Sigmoid colon (tissue), 7 donors: ENCODE measurements around the gene MYLK. TPM values are rescaled to one million over a fixed set of nuclear protein-coding genes. Genes with fewer than 3 reads are reported as not detected.

Source experiments
- DNase-seq: peaks from one replicate; pipeline ENCODE4 v3.0.0-alpha.2; 2019
- H3K27ac ChIP-seq, 4 donors: fragments of 200-600 bp; sonication (generic); one replicate each; pipeline ENCODE4 v1.5.1; 2016 to 2019; ENCODE audit warnings: mild to moderate bottlenecking in 1 of 4
- H3K27me3 ChIP-seq, 3 donors: fragments of 200-600 bp; sonication (generic); one replicate each; pipeline ENCODE4 v1.5.1; 2019; ENCODE audit warnings: mild to moderate bottlenecking in 1 of 3
- H3K36me3 ChIP-seq, 4 donors: fragments of 200-600 bp; sonication (generic); one replicate each; pipeline ENCODE4 v1.5.1; 2016 to 2019
- H3K4me1 ChIP-seq, 4 donors: fragments of 200-600 bp; sonication (generic); one replicate each; pipeline ENCODE4 v1.5.1; 2017 to 2019
- H3K4me3 ChIP-seq, 4 donors: fragments of 200-600 bp; sonication (generic); one replicate each; pipeline ENCODE4 v1.5.1; 2017 to 2019; ENCODE audit warnings: mild to moderate bottlenecking in 2 of 4, moderate library complexity in 1 of 4
- H3K9me3 ChIP-seq, 4 donors: fragments of 200-600 bp in 3 of 4; sonication (generic) in 3 of 4; one replicate each; pipeline versions ENCODE4 v1.5.1 to v1.6.1; 2013 to 2019
- CTCF ChIP-seq, 4 experiments: fragments of 450-650 bp in 3 of 4; fragments of 200-600 bp in 1 of 4; IDR thresholded peaks; one replicate each; pipeline ENCODE4 v1.5.1; 2016 to 2019; ENCODE audit warnings: antibody characterized with exemption in 4 of 4, mild to moderate bottlenecking in 3 of 4, moderate library complexity in 2 of 4
- EP300 ChIP-seq, 4 donors: sonication (generic); formaldehyde crosslinking; IDR thresholded peaks; one replicate each; pipeline ENCODE4 v1.6.1; 2017; ENCODE audit warnings: antibody characterized with exemption in 4 of 4
- POLR2A ChIP-seq, 2 donors: fragments of 450-650 bp; IDR thresholded peaks; one replicate each; pipeline ENCODE4 v1.6.1; 2016; ENCODE audit warnings: antibody characterized with exemption in 2 of 2, mild to moderate bottlenecking in 2 of 2, moderate library complexity in 2 of 2
- POLR2AphosphoS5 ChIP-seq, 4 donors: sonication (generic); formaldehyde crosslinking; IDR thresholded peaks; one replicate each; pipeline ENCODE4 v1.6.1; 2017; ENCODE audit warnings: antibody characterized with exemption in 4 of 4
- WGBS, 2 donors: extraction: QIAGEN DNeasy Blood & Tissue Kit; methylation state at CpG; one replicate each; pipeline ENCODE4 v1.1.7; 2013; 5-methylcytosine and 5-hydroxymethylcytosine counted together
- intact Hi-C: fragments of 100-400 bp; cut with DNase I; formaldehyde crosslinking; loops from one replicate; pipeline ENCODE4 v1.15.1; 2023
- polyA plus RNA-seq, 3 donors: library from polyadenylated mRNA; stranded (reverse); fragments of 200-250 nt; gene quantifications; one replicate each; pipeline ENCODE4 v1.2.3, GENCODE V29; 2013
- total RNA-seq, 4 donors: library from RNA; depleted of rRNA; stranded (reverse); fragments of >200 nt; gene quantifications; one replicate each; pipeline ENCODE4 v1.1.0, GENCODE V29; 2016
- donor health status: healthy with polysubstance abuse.
- donor health status: Bipolar disorder and iron deficiency.
- donor health status: healthy.

Gene MYLK
- total and polyA plus RNA-seq, 7 donors, result 21.5 to 2,153 (median 1,169) TPM

- no peak for TF ChIP-seq EP300 (IDR thresholded peaks at IDR 0.05)
- TF ChIP-seq CTCF (IDR thresholded peaks at IDR 0.05), result no peak
- no peak for TF ChIP-seq POLR2AphosphoS5 (IDR thresholded peaks at IDR 0.05)
- TF ChIP-seq POLR2A (IDR thresholded peaks at IDR 0.05), result no peak
- intact Hi-C loops, result no loop called here
- Histone ChIP-seq H3K27me3 (no peaks in the 10 kb centered on the region), H3K36me3 (peaks cover 20 to 79% (median 40%) of the 10 kb centered on the region in 4 donors), H3K4me3 (no peak overlapping the region), H3K27ac (peak overlapping the region; percentile 90 to 98 (median 93)), H3K9me3 (no peaks in the 10 kb centered on the region), H3K4me1 (peaks cover 0 to 60% (median 37%) of the 10 kb centered on the region in 4 donors)
- DNase-seq, result no peak
- WGBS, 2 donors, result 93 to 95% methylated on average over 2 of the region's 2 CpGs
Observed at GRCh38 chr3:123622766-123623165, 261.4 kb downstream of the MYLK start.

GRCh38 chr3:123621850-123622189 lies 262.3 kb downstream of the MYLK start:
- no peak for DNase-seq
- intact Hi-C loops, result no loop called here
- H3K36me3 ChIP-seq, result peaks cover 22 to 79% (median 38%) of the 10 kb centered on the region in 4 donors
- 90 to 91% methylated on average over 7 of the region's 7 CpGs for WGBS, 2 donors
- TF ChIP-seq POLR2AphosphoS5 (IDR thresholded peaks at IDR 0.05) (peak in 1 of 4 donors; percentile 2), EP300 (IDR thresholded peaks at IDR 0.05) (no peak), POLR2A (IDR thresholded peaks at IDR 0.05) (no peak), CTCF (IDR thresholded peaks at IDR 0.05) (no peak)
- H3K9me3 ChIP-seq, result no peaks in the 10 kb centered on the region
- peak overlapping the region; percentile 90 to 98 (median 93) for H3K27ac ChIP-seq
- H3K4me1 ChIP-seq, result peaks cover 0 to 66% (median 39%) of the 10 kb centered on the region in 4 donors
- H3K4me3 ChIP-seq, result no peak overlapping the region
- no peaks in the 10 kb centered on the region for H3K27me3 ChIP-seq

- peak overlapping the region; percentile 90 to 98 (median 93) for H3K27ac ChIP-seq
Observed at GRCh38 chr3:123621186-123621849, 262.8 kb downstream of the MYLK start.

GRCh38 chr3:123620343-123620742 lies 263.8 kb downstream of the MYLK start:
- Histone ChIP-seq H3K27me3 (no peaks in the 10 kb centered on the region), H3K9me3 (no peaks in the 10 kb centered on the region), H3K36me3 (peaks cover 15 to 77% (median 29%) of the 10 kb centered on the region in 4 donors), H3K4me3 (peak overlapping the region; percentile 51 to 66 (median 60)), H3K4me1 (peaks cover 0 to 76% (median 45%) of the 10 kb centered on the region in 4 donors), H3K27ac (peak overlapping the region; percentile 90 to 98 (median 93))
- peak; percentile 92 for DNase-seq
- TF ChIP-seq POLR2A (IDR thresholded peaks at IDR 0.05), result peak; percentile 94 to 99
- TF ChIP-seq CTCF (IDR thresholded peaks at IDR 0.05), result no peak
- TF ChIP-seq EP300 (IDR thresholded peaks at IDR 0.05), result peak; percentile 66 to 97 (median 88)
- TF ChIP-seq POLR2AphosphoS5 (IDR thresholded peaks at IDR 0.05), result peak; percentile 99
- intact Hi-C loops, result no loop called here
- WGBS, 2 donors, result 76 to 79% methylated on average over 8 of the region's 8 CpGs

More at GRCh38 chr3:123621186-123621849, 262.8 kb downstream of the MYLK start:
- no peak for TF ChIP-seq POLR2AphosphoS5 (IDR thresholded peaks at IDR 0.05)
- no peak for TF ChIP-seq CTCF (IDR thresholded peaks at IDR 0.05)
- TF ChIP-seq POLR2A (IDR thresholded peaks at IDR 0.05), result no peak
- no peak for TF ChIP-seq EP300 (IDR thresholded peaks at IDR 0.05)
- WGBS, 2 donors, result 82 to 92% methylated on average over 7 of the region's 7 CpGs
- intact Hi-C loops, result no loop called here
- Histone ChIP-seq H3K4me3 (no peak overlapping the region), H3K4me1 (peaks cover 0 to 66% (median 40%) of the 10 kb centered on the region in 4 donors), H3K9me3 (no peaks in the 10 kb centered on the region), H3K27me3 (no peaks in the 10 kb centered on the region), H3K36me3 (peaks cover 17 to 77% (median 34%) of the 10 kb centered on the region in 4 donors)
- DNase-seq, result no peak
